MG63 (cell line): Measurements from ENCODE around the gene NUBPL. TPM values are rescaled to one million over a fixed set of nuclear protein-coding genes. Genes with fewer than 3 reads are reported as not detected.

Experiments
- DNase-seq: peaks from one replicate; pipeline ENCODE4 v3.0.0-alpha.2; 2020
- H3K27me3 ChIP-seq: fragments of 250-450 bp; sonication (Bioruptor Pico); 2 replicates; pipeline ENCODE4 v1.5.1; 2020; ENCODE audit warnings: mild to moderate bottlenecking, moderate library complexity
- H3K36me3 ChIP-seq: fragments of 250-450 bp; sonication (Bioruptor Pico); 2 replicates; pipeline ENCODE4 v1.5.1; 2020; ENCODE audit warnings: mild to moderate bottlenecking, moderate library complexity
- H3K4me3 ChIP-seq: fragments of 250-450 bp; sonication (Bioruptor Pico); 2 replicates; pipeline ENCODE4 v1.5.1; 2020; ENCODE audit warnings: mild to moderate bottlenecking, moderate library complexity
- H3K9me3 ChIP-seq: fragments of 250-450 bp; sonication (Bioruptor Pico); 2 replicates; pipeline ENCODE4 v1.5.1; 2020; ENCODE audit warnings: mild to moderate bottlenecking, moderate library complexity
- total RNA-seq: library from RNA; depleted of rRNA; stranded (reverse); fragments of >200 nt; shearing (Covaris generic); gene quantifications from 2 replicates; pipeline ENCODE4 v1.2.3, GENCODE V29; 2014; ENCODE audit warnings: low replicate concordance

Gene NUBPL
- total RNA-seq, 1 experiment from 2014 or later, result 20.6 TPM

GRCh38 chr14:31567655-31568054 lies 6.5 kb downstream of the NUBPL start:
- H3K4me3 ChIP-seq, result no peak overlapping the region
- H3K27me3 ChIP-seq, result no peaks in the 10 kb centered on the region
- H3K9me3 ChIP-seq, result no peaks in the 10 kb centered on the region
- no peak for DNase-seq
- H3K36me3 ChIP-seq, result no peaks in the 10 kb centered on the region

GRCh38 chr14:31568161-31568560 lies 7.0 kb downstream of the NUBPL start:
- no peaks in the 10 kb centered on the region for H3K36me3 ChIP-seq
- no peaks in the 10 kb centered on the region for H3K9me3 ChIP-seq
- DNase-seq, result peak; percentile 4
- H3K4me3 ChIP-seq, result no peak overlapping the region
- H3K27me3 ChIP-seq, result no peaks in the 10 kb centered on the region

DNA sequence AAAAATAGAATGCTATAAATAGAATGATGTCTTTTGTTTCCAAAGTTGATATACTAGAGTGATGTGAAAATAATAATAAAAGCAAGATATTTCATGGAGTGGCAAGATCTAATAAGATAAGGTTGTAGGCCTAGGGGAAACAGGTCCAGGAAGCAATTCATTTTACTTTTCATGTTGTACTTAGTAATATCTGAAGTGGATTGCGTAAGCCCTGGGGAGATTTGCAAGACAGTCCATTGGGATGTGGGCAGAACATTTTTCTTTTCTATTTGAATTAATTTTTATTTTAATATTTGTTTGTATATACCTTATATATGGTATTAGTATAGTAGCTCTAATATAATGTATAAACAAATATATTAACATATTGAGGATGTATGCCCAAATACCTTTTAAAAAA lies 7.5 kb downstream of the NUBPL start:
- Histone ChIP-seq H3K4me3 (no peak overlapping the region), H3K36me3 (no peaks in the 10 kb centered on the region), H3K27me3 (no peaks in the 10 kb centered on the region), H3K9me3 (no peaks in the 10 kb centered on the region)
- DNase-seq, result no peak

- H3K9me3 ChIP-seq, result no peaks in the 10 kb centered on the region
- no peak for DNase-seq
- H3K4me3 ChIP-seq, result no peak overlapping the region
- H3K27me3 ChIP-seq, result no peaks in the 10 kb centered on the region
- no peaks in the 10 kb centered on the region for H3K36me3 ChIP-seq
Observed at GRCh38 chr14:31572955-31573354, 11.8 kb downstream of the NUBPL start.

GRCh38 chr14:31576949-31577348 lies 15.7 kb downstream of the NUBPL start:
- no peak for DNase-seq
- Histone ChIP-seq H3K27me3 (no peaks in the 10 kb centered on the region), H3K4me3 (no peak overlapping the region), H3K9me3 (no peaks in the 10 kb centered on the region), H3K36me3 (no peaks in the 10 kb centered on the region)

- Histone ChIP-seq H3K4me3 (no peak overlapping the region), H3K9me3 (no peaks in the 10 kb centered on the region), H3K36me3 (no peaks in the 10 kb centered on the region), H3K27me3 (no peaks in the 10 kb centered on the region)
- no peak for DNase-seq
Observed at GRCh38 chr14:31578266-31578665, 17.1 kb downstream of the NUBPL start.

DNA sequence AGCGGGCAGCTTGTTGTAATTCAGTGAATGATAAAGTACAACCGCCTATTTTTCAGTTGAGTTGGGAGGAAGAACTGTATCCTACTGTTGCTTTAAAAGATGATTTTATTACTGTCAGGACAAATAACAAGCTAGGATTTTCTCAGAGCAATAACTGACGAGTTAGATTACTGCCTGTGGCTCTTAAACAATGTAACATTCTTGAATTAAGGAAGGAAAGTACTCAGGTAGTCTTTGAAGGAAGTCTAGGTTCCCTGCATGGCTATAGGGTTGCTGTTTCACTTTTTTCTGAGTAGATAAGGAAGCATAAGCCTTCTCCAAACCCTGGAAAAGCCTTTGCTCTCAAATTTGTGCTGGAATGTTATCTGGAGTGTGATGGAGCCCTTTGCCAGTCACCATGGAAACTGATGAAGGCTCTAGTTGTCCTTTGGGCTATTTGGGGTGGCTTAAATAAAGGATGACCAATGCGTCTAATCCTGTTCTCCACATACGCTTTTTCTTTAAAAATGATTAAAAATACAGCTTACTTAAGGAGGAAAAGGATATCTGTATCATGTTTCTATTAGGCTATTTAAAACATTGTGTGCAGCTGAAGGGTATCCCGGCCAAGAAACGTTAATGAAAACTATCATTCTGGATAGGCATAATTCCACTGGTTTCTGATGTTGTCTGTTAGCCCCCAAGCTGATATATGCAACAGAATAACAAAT lies 17.7 kb downstream of the NUBPL start:
- no peak for DNase-seq
- Histone ChIP-seq H3K4me3 (no peak overlapping the region), H3K27me3 (no peaks in the 10 kb centered on the region), H3K36me3 (no peaks in the 10 kb centered on the region), H3K9me3 (no peaks in the 10 kb centered on the region)

- no peaks in the 10 kb centered on the region for H3K27me3 ChIP-seq
- H3K36me3 ChIP-seq, result no peaks in the 10 kb centered on the region
- no peak overlapping the region for H3K4me3 ChIP-seq
- DNase-seq, result no peak
- H3K9me3 ChIP-seq, result no peaks in the 10 kb centered on the region
Observed at GRCh38 chr14:31580234-31580633, 19.0 kb downstream of the NUBPL start.

- H3K4me3 ChIP-seq, result no peak overlapping the region
- H3K36me3 ChIP-seq, result no peaks in the 10 kb centered on the region
- no peaks in the 10 kb centered on the region for H3K27me3 ChIP-seq
- peak; percentile 7 for DNase-seq
- H3K9me3 ChIP-seq, result no peaks in the 10 kb centered on the region
Observed at GRCh38 chr14:31582286-31582691, 21.1 kb downstream of the NUBPL start.

DNA sequence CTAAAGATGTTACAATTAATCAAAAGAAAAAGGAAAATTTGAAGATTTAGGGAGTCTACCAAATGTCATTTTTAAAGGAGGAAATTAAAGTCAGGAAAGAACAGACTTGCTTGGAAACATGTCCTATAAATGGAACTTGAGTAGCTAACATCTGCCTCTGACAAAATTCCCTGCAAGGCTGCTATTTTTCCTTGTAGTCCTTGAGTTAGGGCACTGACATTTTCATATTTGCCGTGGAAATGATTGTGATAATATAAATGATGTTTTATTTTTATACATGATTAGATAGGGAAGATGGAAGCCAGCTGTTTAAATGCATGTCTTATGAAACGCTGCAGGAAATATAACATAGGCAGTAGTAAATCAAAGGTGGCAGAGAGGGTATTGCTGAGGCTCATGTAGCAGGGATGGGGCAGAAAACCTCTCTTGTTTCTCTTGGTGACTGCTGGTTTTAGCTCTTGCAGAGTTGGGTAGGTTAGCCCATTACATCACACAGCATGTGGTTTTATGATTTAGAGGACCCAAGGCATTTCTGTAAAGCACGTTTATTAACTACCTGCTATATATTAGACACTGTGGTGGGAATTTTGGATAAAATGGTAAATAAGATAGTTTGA lies 21.7 kb downstream of the NUBPL start:
- Histone ChIP-seq H3K4me3 (no peak overlapping the region), H3K9me3 (no peaks in the 10 kb centered on the region), H3K36me3 (no peaks in the 10 kb centered on the region), H3K27me3 (no peaks in the 10 kb centered on the region)
- DNase-seq, result no peak

GRCh38 chr14:31590206-31590605 lies 29.0 kb downstream of the NUBPL start:
- Histone ChIP-seq H3K4me3 (no peak overlapping the region), H3K36me3 (no peaks in the 10 kb centered on the region), H3K9me3 (no peaks in the 10 kb centered on the region), H3K27me3 (no peaks in the 10 kb centered on the region)
- DNase-seq, result no peak

DNA sequence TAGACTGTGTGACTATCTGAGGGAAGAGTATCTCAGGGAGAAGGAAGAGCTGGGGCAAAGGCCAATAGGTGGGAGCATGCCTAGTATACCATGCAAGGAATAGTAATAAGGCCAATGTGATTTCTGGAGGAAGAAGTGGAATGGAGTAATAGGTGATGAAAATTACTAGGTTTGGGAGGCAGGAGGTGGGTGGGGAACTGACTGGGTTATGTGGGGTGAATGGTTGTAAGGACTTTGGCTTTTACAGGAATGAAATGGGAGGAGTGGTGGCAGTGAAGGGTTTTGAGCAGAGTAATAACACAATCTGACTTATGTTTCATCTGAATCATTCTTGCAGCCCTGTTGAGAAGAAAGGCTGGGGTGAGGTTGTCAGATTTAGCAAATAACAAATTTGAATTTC lies 30.9 kb downstream of the NUBPL start:
- DNase-seq, result no peak
- Histone ChIP-seq H3K36me3 (no peaks in the 10 kb centered on the region), H3K9me3 (no peaks in the 10 kb centered on the region), H3K27me3 (no peaks in the 10 kb centered on the region), H3K4me3 (no peak overlapping the region)

DNA sequence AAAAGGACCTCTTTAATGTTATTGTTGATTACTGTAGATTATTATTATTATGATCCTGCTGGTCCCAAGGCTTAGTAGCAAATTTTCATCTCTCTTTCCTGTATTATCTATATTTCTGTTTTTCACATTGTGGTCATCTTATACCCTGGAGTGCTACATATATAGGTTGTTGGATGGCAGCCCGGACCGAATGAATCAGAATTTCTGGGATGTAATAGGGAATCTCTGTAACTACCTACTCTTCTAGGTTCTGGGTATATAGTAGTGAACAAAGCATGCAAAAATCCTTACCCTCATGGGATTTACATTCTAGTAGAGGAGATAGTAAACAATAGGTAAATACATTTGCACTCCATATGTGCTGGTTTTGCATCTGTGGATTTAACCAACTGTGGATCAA lies 31.4 kb downstream of the NUBPL start:
- Histone ChIP-seq H3K4me3 (no peak overlapping the region), H3K27me3 (no peaks in the 10 kb centered on the region), H3K9me3 (no peaks in the 10 kb centered on the region), H3K36me3 (no peaks in the 10 kb centered on the region)
- peak; percentile 50 for DNase-seq

- no peak for DNase-seq
Observed at GRCh38 chr14:31596342-31597095, 35.3 kb downstream of the NUBPL start.

DNA sequence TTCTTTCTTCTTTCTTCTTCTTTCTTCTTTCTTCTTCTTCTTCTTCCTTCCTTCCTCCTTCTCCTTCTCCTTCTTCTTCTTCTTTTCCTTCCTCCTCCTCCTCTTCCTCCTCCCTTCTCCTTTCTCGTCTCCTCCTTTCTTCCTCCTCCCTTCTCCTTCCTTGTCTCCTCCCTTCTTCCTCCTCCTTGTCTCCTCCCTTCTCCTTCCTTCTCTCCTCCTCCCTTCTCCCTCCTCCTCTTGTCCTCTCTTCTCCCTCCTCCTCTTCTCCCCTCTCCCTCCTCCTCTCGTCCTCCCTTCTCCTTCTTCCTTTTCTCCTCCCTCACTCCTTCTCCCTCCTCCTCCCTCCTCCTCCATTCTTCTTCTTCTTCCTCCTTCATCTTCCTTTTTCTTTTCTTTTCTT lies 44.5 kb downstream of the NUBPL start:
- H3K4me3 ChIP-seq, result no peak overlapping the region
- DNase-seq, result no peak
- no peaks in the 10 kb centered on the region for H3K36me3 ChIP-seq
- H3K9me3 ChIP-seq, result no peaks in the 10 kb centered on the region
- H3K27me3 ChIP-seq, result no peaks in the 10 kb centered on the region

More at GRCh38 chr14:31596342-31597095, 35.3 kb downstream of the NUBPL start:
- Histone ChIP-seq H3K4me3 (no peak overlapping the region), H3K9me3 (no peaks in the 10 kb centered on the region), H3K36me3 (no peaks in the 10 kb centered on the region), H3K27me3 (no peaks in the 10 kb centered on the region)

DNA sequence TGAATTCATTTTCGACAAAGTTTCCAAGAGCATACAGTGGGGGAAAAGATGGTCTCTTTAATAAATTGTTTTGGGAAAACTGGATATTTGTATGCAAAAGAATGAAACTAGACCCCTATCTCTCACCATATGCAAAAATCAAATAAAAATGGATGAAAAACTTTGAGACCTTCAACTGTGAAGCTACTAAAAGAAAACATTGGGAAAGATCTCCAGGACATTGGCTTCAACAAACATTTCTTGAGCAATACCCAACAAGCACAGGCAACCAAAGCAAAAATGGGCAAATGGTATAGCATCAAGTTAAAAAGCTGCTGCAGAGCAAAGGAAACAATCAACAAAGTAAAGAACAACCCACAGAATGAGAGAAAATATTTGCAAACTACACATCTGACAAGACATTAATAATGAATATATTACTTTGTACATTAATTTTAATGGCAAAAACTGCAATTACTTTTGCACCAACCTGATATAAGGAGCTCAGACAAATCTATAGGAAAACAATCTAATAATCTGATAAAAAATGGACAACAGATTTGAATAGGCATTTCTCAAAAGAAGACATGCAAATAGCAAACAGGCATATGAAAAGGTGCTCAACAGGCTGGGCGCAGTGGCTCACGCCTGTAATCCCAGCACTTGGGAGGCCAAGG lies 50.7 kb downstream of the NUBPL start:
- no peaks in the 10 kb centered on the region for H3K27me3 ChIP-seq
- H3K9me3 ChIP-seq, result no peaks in the 10 kb centered on the region
- H3K36me3 ChIP-seq, result no peaks in the 10 kb centered on the region
- H3K4me3 ChIP-seq, result no peak overlapping the region
- DNase-seq, result no peak

GRCh38 chr14:31613188-31613587 lies 52.0 kb downstream of the NUBPL start:
- H3K4me3 ChIP-seq, result no peak overlapping the region
- no peaks in the 10 kb centered on the region for H3K9me3 ChIP-seq
- no peaks in the 10 kb centered on the region for H3K36me3 ChIP-seq
- no peaks in the 10 kb centered on the region for H3K27me3 ChIP-seq
- DNase-seq, result no peak
